ENCODE results near the gene ZBTB9.

Gene ZBTB9

DNA sequence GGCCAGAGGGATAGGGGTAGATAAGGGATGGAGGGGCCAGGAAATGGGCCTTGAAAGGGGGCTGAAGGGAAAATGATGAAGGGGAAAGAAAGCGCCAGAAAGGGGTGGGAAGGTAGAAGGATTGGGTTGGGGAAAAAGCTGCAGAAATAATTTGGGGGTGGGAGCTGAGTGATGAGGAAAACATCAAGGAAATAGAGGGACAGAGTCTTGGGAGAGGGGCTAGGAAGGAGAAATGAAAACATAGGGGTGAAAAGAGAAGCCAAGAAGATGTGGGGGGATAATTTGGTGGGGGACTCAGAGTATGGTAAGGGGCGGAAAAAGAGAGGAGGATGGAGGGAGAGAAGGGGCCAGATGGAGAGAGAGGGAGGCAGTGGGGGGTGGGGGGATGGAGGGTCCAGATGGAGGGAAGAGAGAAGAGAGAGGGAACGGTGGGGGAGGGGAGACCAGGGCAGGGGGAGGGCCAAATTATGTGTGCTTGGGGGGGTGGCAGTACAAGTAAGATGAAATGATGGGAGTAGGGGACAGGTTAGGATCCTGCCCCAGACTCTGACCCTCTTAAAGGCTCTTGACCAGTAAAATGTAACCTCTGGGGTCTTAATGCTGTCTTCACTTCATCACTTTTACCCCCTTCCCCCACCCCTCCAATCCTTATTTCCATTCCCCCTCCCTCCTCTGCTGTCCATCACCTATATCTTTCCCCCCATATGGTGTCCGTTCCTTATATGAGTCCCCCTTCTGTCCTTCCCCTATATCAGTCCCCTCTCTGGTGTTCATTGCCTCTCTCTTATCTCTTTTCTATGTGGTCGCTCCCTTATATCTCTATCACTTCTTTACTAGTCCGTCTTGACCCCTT lies 33.7 kb upstream of the ZBTB9 start:
- no peak for DNase-seq (ENCODE audit: low spot score)

DNA sequence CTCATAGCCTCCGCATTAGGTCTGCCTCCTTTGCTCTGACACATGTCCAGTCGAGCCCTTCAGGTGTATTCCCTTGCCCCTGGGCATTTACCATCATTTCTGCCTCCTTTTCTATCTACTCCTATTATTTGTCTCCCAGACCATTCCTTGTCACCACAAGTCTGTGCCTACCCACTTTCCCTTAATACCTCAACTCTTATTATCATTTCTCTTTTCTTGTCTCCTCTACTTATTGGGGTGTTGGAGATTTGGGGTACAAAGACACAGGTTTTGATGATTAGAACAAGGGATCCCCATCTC lies 33.1 kb upstream of the ZBTB9 start:
- TF ChIP-seq, protein P1, sequence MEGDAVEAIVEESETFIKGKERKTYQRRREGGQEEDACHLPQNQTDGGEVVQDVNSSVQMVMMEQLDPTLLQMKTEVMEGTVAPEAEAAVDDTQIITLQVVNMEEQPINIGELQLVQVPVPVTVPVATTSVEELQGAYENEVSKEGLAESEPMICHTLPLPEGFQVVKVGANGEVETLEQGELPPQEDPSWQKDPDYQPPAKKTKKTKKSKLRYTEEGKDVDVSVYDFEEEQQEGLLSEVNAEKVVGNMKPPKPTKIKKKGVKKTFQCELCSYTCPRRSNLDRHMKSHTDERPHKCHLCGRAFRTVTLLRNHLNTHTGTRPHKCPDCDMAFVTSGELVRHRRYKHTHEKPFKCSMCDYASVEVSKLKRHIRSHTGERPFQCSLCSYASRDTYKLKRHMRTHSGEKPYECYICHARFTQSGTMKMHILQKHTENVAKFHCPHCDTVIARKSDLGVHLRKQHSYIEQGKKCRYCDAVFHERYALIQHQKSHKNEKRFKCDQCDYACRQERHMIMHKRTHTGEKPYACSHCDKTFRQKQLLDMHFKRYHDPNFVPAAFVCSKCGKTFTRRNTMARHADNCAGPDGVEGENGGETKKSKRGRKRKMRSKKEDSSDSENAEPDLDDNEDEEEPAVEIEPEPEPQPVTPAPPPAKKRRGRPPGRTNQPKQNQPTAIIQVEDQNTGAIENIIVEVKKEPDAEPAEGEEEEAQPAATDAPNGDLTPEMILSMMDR (IDR thresholded peaks at IDR 0.05; ENCODE audit: extremely low read depth, missing control alignments): no peak
- no peak for DNase-seq (ENCODE audit: low spot score)

More for the DNA sequence above, 33.7 kb upstream of the ZBTB9 start:
- TF ChIP-seq, protein P1 (IDR thresholded peaks at IDR 0.05; ENCODE audit: extremely low read depth, missing control alignments): no peak

DNA sequence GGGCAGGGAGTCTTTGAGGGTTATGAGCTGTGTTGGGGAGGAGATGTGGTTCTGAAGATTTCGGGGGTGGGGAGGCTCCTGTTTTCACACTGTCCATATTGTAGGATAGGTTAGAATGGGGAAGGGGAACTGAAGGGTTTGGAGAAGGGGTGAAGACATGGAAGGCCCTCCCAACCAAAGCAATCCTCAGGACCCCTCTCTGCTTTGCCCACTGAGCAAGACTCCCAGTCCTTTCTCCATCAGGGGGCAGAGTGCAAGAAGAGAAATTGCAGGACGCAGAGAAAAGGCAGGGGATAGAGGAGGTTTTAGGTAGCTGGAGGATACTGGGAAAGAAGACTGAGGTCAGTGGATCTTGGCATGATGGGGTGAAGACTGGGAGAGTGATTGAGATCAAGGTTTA lies 30.6 kb upstream of the ZBTB9 start:
- DNase-seq (ENCODE audit: low spot score): no peak
- TF ChIP-seq, protein P1 (IDR thresholded peaks at IDR 0.05; ENCODE audit: extremely low read depth, missing control alignments): no peak

DNA sequence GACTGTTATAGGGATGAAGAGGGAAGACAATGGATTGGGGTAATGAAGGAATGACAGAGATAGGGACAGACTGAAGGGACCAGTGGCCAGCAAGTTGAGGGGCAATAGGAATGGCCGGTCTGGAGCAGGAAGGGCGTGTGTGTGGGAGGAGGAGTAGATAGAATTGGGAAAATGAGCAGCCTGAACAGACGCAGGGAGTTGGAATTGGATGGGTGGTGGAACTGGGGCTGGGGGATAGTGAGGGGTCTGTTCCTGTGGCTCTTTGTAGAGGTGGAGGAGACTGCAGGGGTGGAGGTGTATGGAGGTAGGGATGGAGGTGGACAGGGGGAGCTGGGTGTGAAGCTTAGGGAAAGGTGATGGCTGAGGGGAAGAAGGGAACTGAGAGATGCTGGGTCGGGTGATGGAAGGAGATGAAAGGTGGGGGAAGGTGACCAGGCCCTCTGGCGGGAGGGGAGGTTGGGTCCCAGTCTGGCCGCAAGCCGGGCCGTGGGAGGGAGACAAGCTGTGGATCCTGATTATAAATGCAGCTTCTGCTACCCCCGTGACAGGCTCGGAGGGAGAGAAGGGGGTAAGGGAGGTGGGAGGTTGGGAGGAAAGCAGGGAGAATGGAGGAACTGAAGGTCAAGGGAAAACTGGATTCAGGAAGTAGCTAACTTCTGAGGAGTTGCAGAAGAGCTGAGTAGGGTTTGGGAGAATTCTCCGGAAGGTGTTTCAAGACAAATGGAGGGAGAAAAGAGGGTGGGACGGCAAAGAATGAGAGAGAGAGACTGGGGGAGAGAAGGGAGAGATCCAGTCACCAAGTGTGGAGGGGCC lies 29.3 kb upstream of the ZBTB9 start:
- DNase-seq (ENCODE audit: low spot score): peak; percentile 35
- TF ChIP-seq, protein P1 (IDR thresholded peaks at IDR 0.05; ENCODE audit: extremely low read depth, missing control alignments): no peak

DNA sequence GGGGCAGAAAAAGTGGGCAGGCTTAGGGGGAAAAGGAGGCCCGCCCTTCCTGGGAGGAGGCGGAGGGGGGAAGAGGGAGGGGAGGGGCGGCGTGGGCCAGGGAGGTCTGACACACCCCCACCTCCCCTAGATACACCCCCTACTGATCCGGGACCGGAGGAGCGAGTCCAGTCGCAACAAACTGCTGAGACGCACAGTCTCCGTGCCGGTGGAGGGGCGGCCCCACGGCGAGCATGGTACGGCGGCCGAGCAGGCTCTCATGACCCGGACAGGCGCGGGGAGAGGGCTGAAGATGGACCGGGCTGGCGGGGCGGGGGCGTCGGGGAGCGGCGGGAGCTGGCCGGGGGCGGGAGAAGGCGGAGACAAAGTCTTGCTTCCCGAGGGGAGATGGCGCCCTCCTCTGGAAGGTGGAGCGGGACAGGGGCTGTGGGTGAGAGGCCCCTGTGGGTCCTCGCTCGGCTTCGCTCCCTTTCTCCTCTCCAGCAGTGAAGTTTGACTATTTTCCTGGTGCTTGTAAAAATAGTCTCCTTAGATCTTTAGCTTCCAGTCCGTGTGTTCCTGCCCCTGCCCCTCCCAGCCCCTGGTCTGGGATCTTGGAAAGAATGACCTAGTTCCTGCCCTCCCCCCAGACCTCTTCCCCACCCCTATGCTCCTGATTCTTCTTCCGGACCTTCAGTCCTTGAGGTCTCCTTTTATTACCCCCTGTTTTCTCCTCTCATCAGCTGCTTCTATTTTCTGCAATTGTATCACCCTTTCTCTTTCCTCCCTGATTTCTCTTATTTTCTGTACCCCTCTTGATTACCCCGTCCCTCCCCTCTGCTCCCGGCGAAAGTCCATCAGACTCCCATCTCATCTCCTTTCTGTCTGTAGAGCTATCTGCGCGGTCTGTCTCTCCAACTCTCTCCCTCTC lies 28.5 kb upstream of the ZBTB9 start:
- DNase-seq (ENCODE audit: low spot score): peak; percentile 91
- TF ChIP-seq, protein P1 (IDR thresholded peaks at IDR 0.05; ENCODE audit: extremely low read depth, missing control alignments): peak; percentile 52

DNA sequence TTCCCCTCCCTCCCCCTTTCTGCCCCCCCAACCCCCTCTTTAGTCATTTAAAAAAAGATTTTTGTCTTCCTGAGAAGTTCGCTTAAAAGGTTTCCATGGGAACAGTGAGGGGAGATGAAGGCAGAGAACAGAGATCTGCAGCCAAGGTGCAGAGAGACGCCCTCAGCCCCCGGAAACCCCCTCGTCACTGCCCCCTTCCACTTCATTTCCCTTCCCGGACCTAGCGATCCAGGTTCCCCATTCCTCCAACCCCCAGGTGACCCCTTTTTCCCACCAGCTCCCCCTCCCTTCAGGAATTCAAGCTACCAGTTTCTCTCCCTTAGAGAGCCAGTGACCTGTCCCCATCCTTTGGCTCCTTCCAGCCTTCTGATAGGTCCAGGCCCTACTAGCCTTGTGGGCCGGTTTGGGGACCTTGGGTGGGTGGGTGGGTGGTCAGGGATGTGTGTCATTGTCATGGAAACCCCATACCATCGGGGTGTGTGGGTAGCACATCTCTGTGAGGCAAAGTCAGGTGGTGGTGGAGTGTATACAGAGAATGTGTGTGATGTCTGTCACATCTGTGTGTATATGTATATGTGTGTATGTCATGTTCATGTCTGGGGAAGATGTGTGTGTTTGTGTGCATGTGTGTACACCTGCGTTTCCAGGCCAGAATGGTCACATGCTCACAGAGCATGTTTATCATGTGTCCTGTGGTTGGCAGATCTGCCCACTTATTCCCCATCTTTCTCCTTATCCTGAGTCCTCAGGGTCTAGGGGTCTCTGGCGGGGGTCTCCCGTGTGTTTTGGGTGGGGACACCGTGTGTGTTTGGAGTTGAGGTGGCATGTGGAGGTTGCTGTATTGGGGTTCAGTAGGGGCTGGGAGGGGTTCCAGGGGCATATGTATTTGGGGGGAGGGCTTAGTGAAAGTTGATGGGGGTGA lies 27.5 kb upstream of the ZBTB9 start:
- peak; percentile 58 for DNase-seq (ENCODE audit: low spot score)
- TF ChIP-seq, protein P1 (IDR thresholded peaks at IDR 0.05; ENCODE audit: extremely low read depth, missing control alignments): no peak

Data from GM20000 (cell line).